HepG2 (cell line): ENCODE results near the gene GTF2F2. TPM values are rescaled to one million over a fixed set of nuclear protein-coding genes. Genes with fewer than 3 reads are reported as not detected.

Experiments
- ATAC-seq: fragments of 200-7000 bp; cut with Tn5 transposase; 3 replicates; pipeline ENCODE4 v1.9.1; 2020; ENCODE audit warnings: mild to moderate bottlenecking, moderate library complexity
- BruUV-seq: library from RNA; stranded (reverse); fragments of 400-500 nt; replicated peaks from 2 replicates; lab custom pipeline; 2021; lab: Mats Ljungman, UMichigan
- CTCF ChIA-PET: fragments of 300-600 bp; formaldehyde crosslinking; extraction: SDS; loops from one replicate; lab custom pipeline; 2021; ENCODE audit warnings: low total read pairs, inconsistent platforms, low intra/inter-chr PET ratio; lab: Yijun Ruan, JAX
- POLR2A ChIA-PET: fragments of 350-600 bp; sonication (Branson Sonifier 250); formaldehyde crosslinking; loops from one replicate; lab custom pipeline; 2020; ENCODE audit warnings: antibody characterized with exemption, inconsistent platforms; lab: Yijun Ruan, JAX
- DNase-seq: peaks from one replicate; pipeline ENCODE4 v3.0.0-alpha.2; 2015; ENCODE audit warnings: low spot score
- FAIRE-seq: peaks from 3 replicates; lab custom pipeline; 2011; peaks lifted over from hg19 to GRCh38; lab: Jason Lieb, UNC
- H2AFZ ChIP-seq: one replicate; pipeline ENCODE4 v1.6.1; 2011; ENCODE audit warnings: low read length, inconsistent platforms
- H3K27ac ChIP-seq: fragments of 300-600 bp; 3 replicates; pipeline ENCODE4 v1.8.0; 2011; ENCODE audit warnings: mixed run types, mild to moderate bottlenecking, mixed read lengths, low read length, inconsistent platforms; ENCODE audit not compliant: insufficient read depth; ENCODE audit errors: extremely low read length
- H3K27me3 ChIP-seq, 2 experiments: fragments of 200-600 bp in 1 of 2; 2 replicates in 1 of 2; 3 replicates in 1 of 2; pipeline versions ENCODE4 v1.6.0 to v1.8.0; 2011; ENCODE audit warnings: low read length in 2 of 2, mild to moderate bottlenecking in 2 of 2, moderate library complexity in 2 of 2, inconsistent platforms in 1 of 2; ENCODE audit not compliant: insufficient read depth in 2 of 2, control insufficient read depth in 1 of 2
- H3K36me3 ChIP-seq, 2 experiments: fragments of 200-600 bp in 1 of 2; replicated peaks in 1 of 2; 2 replicates in 1 of 2; 3 replicates in 1 of 2; pipeline versions ENCODE4 v1.5.1 to v1.8.0; 2011; ENCODE audit warnings: low read length in 2 of 2, inconsistent platforms in 1 of 2; ENCODE audit not compliant: insufficient read depth in 2 of 2, control insufficient read depth in 1 of 2
- H3K4me1 ChIP-seq: 2 replicates; pipeline ENCODE4 v1.5.1; 2012; ENCODE audit warnings: low read length, inconsistent platforms; ENCODE audit not compliant: insufficient read depth
- H3K4me2 ChIP-seq: 2 replicates; pipeline ENCODE4 v1.6.0; 2011; ENCODE audit warnings: low read depth, low read length, inconsistent platforms
- H3K4me3 ChIP-seq, 3 experiments: fragments of 200-600 bp in 1 of 3; sonication (generic), shearing (Covaris generic) in 1 of 3; replicated peaks in 1 of 3; 2 replicates each; pipeline ENCODE4 v1.5.1; 2011 to 2016; ENCODE audit warnings: low read length in 3 of 3, inconsistent platforms in 2 of 3, low read depth in 2 of 3, mild to moderate bottlenecking in 2 of 3, control low read depth in 1 of 3, mixed read lengths in 1 of 3; ENCODE audit not compliant: insufficient read depth in 1 of 3
- H3K79me2 ChIP-seq: one replicate; pipeline ENCODE4 v1.6.1; 2011; ENCODE audit warnings: low read length, inconsistent platforms; ENCODE audit not compliant: insufficient read depth
- H3K9ac ChIP-seq: 2 replicates; pipeline ENCODE4 v1.6.0; 2011; ENCODE audit warnings: mild to moderate bottlenecking, low read depth, low read length, inconsistent platforms; ENCODE audit not compliant: insufficient read depth
- H3K9me3 ChIP-seq: 2 replicates; pipeline ENCODE4 v1.5.1; 2012; ENCODE audit warnings: mild to moderate bottlenecking, low read length
- H4K20me1 ChIP-seq: 2 replicates; pipeline ENCODE4 v1.6.0; 2011; ENCODE audit warnings: inconsistent platforms, mild to moderate bottlenecking, low read length, moderate library complexity; ENCODE audit not compliant: insufficient read depth
- ESRRA ChIP-seq: sonication (generic); formaldehyde crosslinking; IDR thresholded peaks from 2 replicates; pipeline ENCODE4 v1.5.1; 2020; ENCODE audit warnings: mild to moderate bottlenecking, low read depth, missing genetic modification reagents
- KDM2A ChIP-seq: sonication (generic); formaldehyde crosslinking; IDR thresholded peaks from 2 replicates; pipeline ENCODE4 v1.4.0; 2020; ENCODE audit warnings: low read depth, missing genetic modification reagents, borderline replicate concordance
- NCOA1 ChIP-seq: sonication (generic); formaldehyde crosslinking; IDR thresholded peaks from 2 replicates; pipeline ENCODE4 v1.9.0; 2021; ENCODE audit warnings: missing genetic modification reagents
- NFKB2 ChIP-seq: sonication (generic); formaldehyde crosslinking; IDR thresholded peaks from 2 replicates; pipeline ENCODE4 v1.4.0; 2020; ENCODE audit warnings: missing genetic modification reagents, borderline replicate concordance
- PHF5A ChIP-seq: IDR thresholded peaks from one replicate; pipeline ENCODE4 v1.6.1; 2018; ENCODE audit warnings: low read depth, missing genetic modification reagents; ENCODE audit not compliant: unreplicated experiment
- PITX1 ChIP-seq: sonication (generic); formaldehyde crosslinking; IDR thresholded peaks from 2 replicates; pipeline ENCODE4 v1.5.1; 2020; ENCODE audit warnings: mild to moderate bottlenecking, missing genetic modification reagents
- POLR2G ChIP-seq: fragments of 200-400 bp; formaldehyde crosslinking; IDR thresholded peaks from 2 replicates; pipeline ENCODE4 v1.6.1; 2018; ENCODE audit warnings: mild to moderate bottlenecking, low read depth, low read length, moderate library complexity
- ZNF143 ChIP-seq: sonication (generic); formaldehyde crosslinking; IDR thresholded peaks from 2 replicates; pipeline ENCODE4 v1.4.0; 2020; ENCODE audit warnings: missing genetic modification reagents
- ZNF614 ChIP-seq: IDR thresholded peaks from 2 replicates; pipeline ENCODE4 v1.6.1; 2018; ENCODE audit warnings: missing biosample characterization, missing genetic modification reagents, inconsistent platforms, borderline replicate concordance
- ZNF660 ChIP-seq: sonication (generic); formaldehyde crosslinking; IDR thresholded peaks from 2 replicates; pipeline ENCODE4 v1.5.1; 2020; ENCODE audit warnings: mild to moderate bottlenecking, low read depth, missing genetic modification reagents, borderline replicate concordance
- ZNF781 ChIP-seq: sonication (generic); formaldehyde crosslinking; IDR thresholded peaks from 2 replicates; pipeline ENCODE4 v1.5.1; 2020; ENCODE audit warnings: borderline replicate concordance, mild to moderate bottlenecking, missing genetic modification reagents; ENCODE audit errors: not compliant biosample characterization
- WGBS: methylation state at CpG from one replicate; pipeline ENCODE4 v1.1.6; 2017; ENCODE audit warnings: low lambda C conversion rate; 5-methylcytosine and 5-hydroxymethylcytosine counted together
- in situ Hi-C: cut with HindIII; loops from 2 replicates; pipeline ENCODE4 v1.10.0; 2017; ENCODE audit warnings: low pct_unique_long_range_greater_than_20kb; ENCODE audit not compliant: extremely low pct_ligation_motif_present
- intact Hi-C: fragments of 100-400 bp; cut with micrococcal nuclease; formaldehyde crosslinking; loops from one replicate; pipeline ENCODE4 v1.10.0; 2022; ENCODE audit not compliant: unreplicated experiment
- polyA plus RNA-seq, 8 experiments: library from polyadenylated mRNA; depleted of rRNA in 3 of 8; stranded (reverse) in 7 of 8; unstranded in 1 of 8; fragments of >200 nt; fragmentation: Illumina TruSeq in 4 of 8; extraction: Trizol in 4 of 8; gene quantifications; 2 replicates each; pipeline versions ENCODE4 v1.2.1 to v1.2.3, GENCODE V29; 2011 to 2016; ENCODE audit warnings: low read depth in 4 of 8, missing spikeins in 1 of 8, mixed read lengths in 1 of 8; ENCODE audit not compliant: insufficient read depth in 1 of 8
- total RNA-seq, 5 experiments: library from RNA; depleted of rRNA; stranded (reverse); fragments of >200 nt; fragmentation: Illumina TruSeq; extraction: Trizol; gene quantifications; 2 replicates each; pipeline ENCODE4 v1.2.3, GENCODE V29; 2016; ENCODE audit warnings: low read depth in 1 of 5
- TF ChIP-seq, protein P1 (sequence below): sonication (generic); formaldehyde crosslinking; IDR thresholded peaks from 2 replicates; pipeline ENCODE4 v1.8.0; 2022; ENCODE audit warnings: mild to moderate bottlenecking, missing genetic modification reagents
- TF ChIP-seq, protein P2 (sequence below): IDR thresholded peaks from 2 replicates; pipeline ENCODE4 v1.6.1; 2016; ENCODE audit warnings: mild to moderate bottlenecking, missing biosample characterization, missing genetic modification reagents
- TF ChIP-seq, protein P3 (sequence below): IDR thresholded peaks from 2 replicates; pipeline ENCODE4 v1.6.1; 2016; ENCODE audit warnings: low read depth, borderline replicate concordance

GTF2F2 gene
- total and polyA plus RNA-seq, 2 of the 13 experiments (the other 11 are each of a cell fraction or from before 2014, with no cell fraction given), result 10.6 to 32.8 TPM

DNA sequence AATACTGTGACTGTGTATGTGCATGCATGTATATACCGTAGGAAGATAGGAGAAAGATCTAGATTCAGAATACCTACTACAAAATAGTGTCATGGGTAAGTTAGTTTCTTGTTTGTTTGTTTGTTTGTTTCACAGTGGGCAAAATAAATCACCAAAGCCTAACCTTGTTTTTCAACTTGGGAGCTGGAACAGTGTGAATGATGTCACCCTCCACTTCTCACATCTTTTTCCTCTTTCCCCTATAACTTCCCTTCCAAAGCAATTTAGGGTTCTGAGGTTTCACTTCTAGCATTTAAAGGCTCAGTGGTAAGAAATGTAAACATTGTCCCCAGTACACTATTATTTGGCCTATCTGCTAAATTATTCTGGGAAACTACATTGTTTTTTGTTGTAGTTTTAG lies 75.1 kb downstream of the GTF2F2 start (continued):
- TF ChIP-seq, protein P1, sequence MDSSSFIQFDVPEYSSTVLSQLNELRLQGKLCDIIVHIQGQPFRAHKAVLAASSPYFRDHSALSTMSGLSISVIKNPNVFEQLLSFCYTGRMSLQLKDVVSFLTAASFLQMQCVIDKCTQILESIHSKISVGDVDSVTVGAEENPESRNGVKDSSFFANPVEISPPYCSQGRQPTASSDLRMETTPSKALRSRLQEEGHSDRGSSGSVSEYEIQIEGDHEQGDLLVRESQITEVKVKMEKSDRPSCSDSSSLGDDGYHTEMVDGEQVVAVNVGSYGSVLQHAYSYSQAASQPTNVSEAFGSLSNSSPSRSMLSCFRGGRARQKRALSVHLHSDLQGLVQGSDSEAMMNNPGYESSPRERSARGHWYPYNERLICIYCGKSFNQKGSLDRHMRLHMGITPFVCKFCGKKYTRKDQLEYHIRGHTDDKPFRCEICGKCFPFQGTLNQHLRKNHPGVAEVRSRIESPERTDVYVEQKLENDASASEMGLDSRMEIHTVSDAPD, result no peak
- TF ChIP-seq NCOA1 (CRISPR knock-in tag), result no peak

DNA sequence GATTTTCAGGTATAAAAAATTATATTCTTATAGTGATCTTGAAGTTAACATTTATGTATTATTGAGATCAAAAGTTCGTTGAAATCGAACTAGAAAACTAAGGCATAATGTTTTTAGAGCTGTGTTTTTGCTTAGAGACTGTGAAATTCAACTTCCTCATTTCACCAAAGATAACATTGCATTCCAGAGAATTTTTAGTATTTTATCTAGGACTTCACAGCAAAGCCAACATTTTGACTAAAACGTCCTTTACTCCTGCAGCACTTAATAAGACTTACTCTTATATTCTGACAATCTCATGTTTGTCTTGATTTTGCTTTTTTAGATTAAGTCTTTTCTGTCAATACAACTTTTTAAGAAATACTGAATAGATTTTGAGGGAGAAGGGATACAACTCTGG lies 75.8 kb downstream of the GTF2F2 start:
- intact Hi-C loops, result no loop called here
- H3K27ac ChIP-seq, result no peak overlapping the region
- DNase-seq (no peak), ATAC-seq (no peak), FAIRE-seq (no peak)
- in situ Hi-C loops, result no loop called here
- no peak overlapping the region for H3K4me3 ChIP-seq
- H4K20me1 ChIP-seq, result no peaks in the 10 kb centered on the region
- peaks cover 2% of the 10 kb centered on the region for H3K79me2 ChIP-seq
- no peak overlapping the region for H2AFZ ChIP-seq
- H3K4me1 ChIP-seq, result no peaks in the 10 kb centered on the region
- POLR2A ChIA-PET, result no interaction called here
- WGBS, result 96% methylated on average over 3 of the region's 3 CpGs
- H3K4me2 ChIP-seq, result no peak overlapping the region
- no peaks in the 10 kb centered on the region for H3K27me3 ChIP-seq
- CTCF ChIA-PET, result no interaction called here
- peaks cover 1 to 4% of the 10 kb centered on the region in 2 experiments; a peak in 3 of 5 replicates for H3K36me3 ChIP-seq
- no TSS peak for BruUV-seq
- no peak overlapping the region for H3K9ac ChIP-seq
- no peaks in the 10 kb centered on the region for H3K9me3 ChIP-seq
- no peak for TF ChIP-seq PITX1
- TF ChIP-seq, protein P2, sequence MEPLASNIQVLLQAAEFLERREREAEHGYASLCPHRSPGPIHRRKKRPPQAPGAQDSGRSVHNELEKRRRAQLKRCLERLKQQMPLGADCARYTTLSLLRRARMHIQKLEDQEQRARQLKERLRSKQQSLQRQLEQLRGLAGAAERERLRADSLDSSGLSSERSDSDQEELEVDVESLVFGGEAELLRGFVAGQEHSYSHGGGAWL (CRISPR knock-in tag), result no peak
- no peak for TF ChIP-seq NFKB2
- no peak for TF ChIP-seq KDM2A
- no peak for TF ChIP-seq ZNF614 (CRISPR knock-in tag)
- no peak for TF ChIP-seq ZNF660 (CRISPR knock-in tag)
- TF ChIP-seq, protein P3, sequence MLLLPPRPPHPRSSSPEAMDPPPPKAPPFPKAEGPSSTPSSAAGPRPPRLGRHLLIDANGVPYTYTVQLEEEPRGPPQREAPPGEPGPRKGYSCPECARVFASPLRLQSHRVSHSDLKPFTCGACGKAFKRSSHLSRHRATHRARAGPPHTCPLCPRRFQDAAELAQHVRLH (CRISPR knock-in tag), result no peak
- TF ChIP-seq PHF5A (CRISPR knock-in tag), result no peak
- no peak for TF ChIP-seq ZNF143
- no peak for TF ChIP-seq ZNF781 (CRISPR knock-in tag)
- no peak for TF ChIP-seq ESRRA
- no peak for TF ChIP-seq POLR2G
